HG03342 (cell line): ENCODE results near the gene SYT13.

Experiments used
- ATAC-seq: cut with Tn5 transposase; IDR thresholded peaks from one replicate; pipeline ENCODE4 v1.9.1; 2021; ENCODE audit warnings: mild to moderate bottlenecking, moderate library complexity; ENCODE audit not compliant: unreplicated experiment

The SYT13 gene

GRCh38 chr11:45285930-45286632 is at the start of gene SYT13:
Gene SYT13 (minus strand): TSS chr11:45286341. CDS start chr11:45286207, 134 bp downstream.
- ATAC-seq = no peak

GRCh38 chr11:45335434-45335833 is 49.3 kb upstream of the SYT13 start:
- ATAC-seq = no peak

- ATAC-seq = no peak
Measured at GRCh38 chr11:45334836-45335235, 48.7 kb upstream of the SYT13 start.

GRCh38 chr11:45334410-45334809 is 48.3 kb upstream of the SYT13 start:
- ATAC-seq = no peak

- no peak for ATAC-seq
Measured at GRCh38 chr11:45333001-45333971, 47.1 kb upstream of the SYT13 start.

GRCh38 chr11:45332276-45332934 is 46.3 kb upstream of the SYT13 start:
- no peak for ATAC-seq

- no peak for ATAC-seq
Measured at GRCh38 chr11:45331839-45332238, 45.7 kb upstream of the SYT13 start.

GRCh38 chr11:45328726-45329125 is 42.6 kb upstream of the SYT13 start:
- ATAC-seq = no peak

- ATAC-seq = no peak
Measured at GRCh38 chr11:45324459-45324858, 38.3 kb upstream of the SYT13 start.

GRCh38 chr11:45323601-45324249 is 37.6 kb upstream of the SYT13 start:
- no peak for ATAC-seq

GRCh38 chr11:45322891-45323600 is 36.9 kb upstream of the SYT13 start:
- ATAC-seq = no peak

- ATAC-seq = no peak
Measured at GRCh38 chr11:45322111-45322705, 36.1 kb upstream of the SYT13 start.

- ATAC-seq = no peak
Measured at GRCh38 chr11:45321669-45322068, 35.5 kb upstream of the SYT13 start.

GRCh38 chr11:45321031-45321595 is 35.0 kb upstream of the SYT13 start:
- ATAC-seq = no peak

- no peak for ATAC-seq
Measured at GRCh38 chr11:45320371-45320770, 34.2 kb upstream of the SYT13 start.

- ATAC-seq = no peak
Measured at GRCh38 chr11:45319077-45319476, 32.9 kb upstream of the SYT13 start.

- ATAC-seq = no peak
Measured at GRCh38 chr11:45318516-45318915, 32.4 kb upstream of the SYT13 start.

- no peak for ATAC-seq
Measured at GRCh38 chr11:45316258-45316657, 30.1 kb upstream of the SYT13 start.

GRCh38 chr11:45314900-45315299 is 28.8 kb upstream of the SYT13 start:
- ATAC-seq = no peak
